Hematopoietic multipotent progenitor cell treated with erythropoietin and hydrocortisone succinate and interleukin-3 and kit ligand, for 6 days (in vitro differentiated cells): ENCODE data around the gene ASTL.
A peak's percentile ranks its signal among the peaks of the same experiment; 100 is the strongest.
"Not testable (repeated sequence)": the region's sequence is repeated elsewhere in the genome, so short reads cannot be mapped to it uniquely, and the experiment has no call there.

Experiments used
- DNase-seq: peaks from one replicate; pipeline ENCODE4 v3.0.0-alpha.2; 2015

ASTL gene

GRCh38 chr2:96097441-96097840 is 40.9 kb downstream of the ASTL start:
- DNase-seq, result no peak

GRCh38 chr2:96095116-96095636 is 43.1 kb downstream of the ASTL start:
- DNase-seq, result peak; percentile 72

- no peak for DNase-seq
These were observed 44.8 kb downstream of the ASTL start for GRCh38 chr2:96093528-96093927.

- no peak for DNase-seq
These were observed 45.4 kb downstream of the ASTL start for GRCh38 chr2:96092951-96093350.

GRCh38 chr2:96092573-96092877 is 45.8 kb downstream of the ASTL start:
- no peak for DNase-seq

GRCh38 chr2:96091711-96092572 is 46.4 kb downstream of the ASTL start:
- DNase-seq, result peak; percentile 67

GRCh38 chr2:96091141-96091710 is 47.1 kb downstream of the ASTL start:
- no peak for DNase-seq

GRCh38 chr2:96090196-96090926 is 47.9 kb downstream of the ASTL start:
- no peak for DNase-seq

GRCh38 chr2:96089356-96090195 is 48.7 kb downstream of the ASTL start:
- no peak for DNase-seq

GRCh38 chr2:96088340-96089335 is 49.7 kb downstream of the ASTL start:
- DNase-seq, result no peak

GRCh38 chr2:96087130-96087529 is 51.2 kb downstream of the ASTL start:
- no peak for DNase-seq

GRCh38 chr2:96085541-96086355 is 52.6 kb downstream of the ASTL start:
- DNase-seq, result no peak

- DNase-seq, result not testable (repeated sequence)
These were observed 53.3 kb downstream of the ASTL start for GRCh38 chr2:96084858-96085518.

- no peak for DNase-seq
These were observed 54.1 kb downstream of the ASTL start for GRCh38 chr2:96083989-96084857.

GRCh38 chr2:96083064-96083939 is 55.0 kb downstream of the ASTL start:
- no peak for DNase-seq

- DNase-seq, result no peak
These were observed 55.9 kb downstream of the ASTL start for GRCh38 chr2:96082211-96083063.

GRCh38 chr2:96081042-96081441 is 57.3 kb downstream of the ASTL start:
- no peak for DNase-seq
